K562 (cell line): ENCODE measurements around the gene KRT6C. TPM values are rescaled to one million over a fixed set of nuclear protein-coding genes. Genes with fewer than 3 reads are reported as not detected.
"Not testable (repeated sequence)": the region's sequence is repeated elsewhere in the genome, so short reads cannot be mapped to it uniquely, and the experiment has no call there.

Source experiments
- ATAC-seq: fragments of 200-7000 bp; cut with Tn5 transposase; 3 replicates; pipeline ENCODE4 v1.9.1; 2020; ENCODE audit warnings: moderate library complexity
- BruUV-seq: library from RNA; stranded (reverse); fragments of 400-500 nt; replicated peaks from 2 replicates; lab custom pipeline; 2021; lab: Mats Ljungman, UMichigan
- CTCF ChIA-PET: fragments of 300-600 bp; formaldehyde crosslinking; extraction: SDS; loops from one replicate; lab custom pipeline; 2021; ENCODE audit warnings: low intra/inter-chr PET ratio; lab: Yijun Ruan, JAX
- POLR2A ChIA-PET: fragments of 300-600, 350-650 bp; sonication (Branson Sonifier 250); formaldehyde crosslinking; extraction: SDS; loops from one replicate; lab custom pipeline; 2021; ENCODE audit warnings: antibody characterized with exemption, inconsistent platforms; lab: Yijun Ruan, JAX
- DNase-seq, 4 experiments: peaks; one replicate each; pipeline versions ENCODE4 v3.0.0 to v3.0.0-alpha.2; 2011 to 2018; ENCODE audit warnings: low spot score in 3 of 4, mixed read lengths in 3 of 4; ENCODE audit errors: extremely low read depth in 1 of 4
- FAIRE-seq: peaks from 2 replicates; lab custom pipeline; 2011; peaks lifted over from hg19 to GRCh38; lab: Jason Lieb, UNC
- H2AFZ ChIP-seq: 2 replicates; pipeline ENCODE4 v1.6.0; 2011; ENCODE audit warnings: low read depth, low read length, control low read depth, inconsistent platforms
- H3K27ac ChIP-seq: fragments of 200-600 bp; 3 replicates; pipeline ENCODE4 v1.8.0; 2011; ENCODE audit warnings: low read depth, mild to moderate bottlenecking, control low read depth, inconsistent platforms, low read length, moderate library complexity, mixed read lengths; ENCODE audit errors: extremely low read depth
- H3K27me3 ChIP-seq, 2 experiments: fragments of 300-600 bp in 1 of 2; 2 replicates in 1 of 2; 3 replicates in 1 of 2; pipeline versions ENCODE4 v1.6.0 to v1.8.0; 2011; ENCODE audit warnings: inconsistent platforms in 2 of 2, low read length in 2 of 2, mild to moderate bottlenecking in 1 of 2, mixed read lengths in 1 of 2, moderate library complexity in 1 of 2; ENCODE audit not compliant: control insufficient read depth in 2 of 2, insufficient read depth in 2 of 2
- H3K36me3 ChIP-seq: fragments of 300-600 bp; 3 replicates; pipeline ENCODE4 v1.8.0; 2011; ENCODE audit warnings: mild to moderate bottlenecking, low read length, inconsistent platforms; ENCODE audit not compliant: control insufficient read depth, insufficient read depth
- H3K4me1 ChIP-seq, 2 experiments: fragments of 200-600 bp in 1 of 2; replicated peaks in 1 of 2; 2 replicates in 1 of 2; 3 replicates in 1 of 2; pipeline versions ENCODE4 v1.5.1 to v1.8.0; 2011; ENCODE audit warnings: inconsistent platforms in 2 of 2, low read length in 2 of 2, mild to moderate bottlenecking in 1 of 2, mixed read lengths in 1 of 2, moderate library complexity in 1 of 2; ENCODE audit not compliant: control insufficient read depth in 2 of 2, insufficient read depth in 2 of 2
- H3K4me2 ChIP-seq: 2 replicates; pipeline ENCODE4 v1.6.1; 2011; ENCODE audit warnings: low read length, control low read depth, inconsistent platforms, mixed read lengths; ENCODE audit not compliant: insufficient read depth
- H3K4me3 ChIP-seq: fragments of 200-600 bp; sonication (generic), shearing (Covaris generic); 2 replicates; pipeline ENCODE4 v1.5.1; 2016; ENCODE audit warnings: control low read depth, inconsistent platforms
- H3K79me2 ChIP-seq: fragments of 200-600 bp; 3 replicates; pipeline ENCODE4 v1.8.0; 2011; ENCODE audit warnings: low read length, inconsistent platforms; ENCODE audit not compliant: control insufficient read depth, insufficient read depth
- H3K9ac ChIP-seq, 2 experiments: 2 replicates each; pipeline versions ENCODE4 v1.6.0 to v1.6.1; 2011; ENCODE audit warnings: low read depth in 2 of 2, low read length in 2 of 2, control low read depth in 1 of 2, inconsistent platforms in 1 of 2, mild to moderate bottlenecking in 1 of 2, mixed read lengths in 1 of 2; ENCODE audit not compliant: insufficient read depth in 1 of 2
- H3K9me1 ChIP-seq: one replicate; pipeline ENCODE4 v1.6.0; 2011; ENCODE audit warnings: inconsistent platforms, mild to moderate bottlenecking, low read length, moderate library complexity; ENCODE audit not compliant: control insufficient read depth, insufficient read depth
- H3K9me3 ChIP-seq: replicated peaks from 2 replicates; pipeline ENCODE4 v1.5.1; 2011; ENCODE audit warnings: low read depth, low read length, inconsistent platforms; ENCODE audit not compliant: control insufficient read depth, insufficient read depth
- H4K20me1 ChIP-seq: replicated peaks from 2 replicates; pipeline ENCODE4 v1.6.1; 2011; ENCODE audit warnings: low read length, inconsistent platforms, mixed read lengths; ENCODE audit not compliant: control insufficient read depth, insufficient read depth
- ILF3 ChIP-seq: fragments of 450-650 bp; IDR thresholded peaks from 2 replicates; pipeline ENCODE4 v1.6.1; 2018; ENCODE audit warnings: antibody characterized with exemption, mild to moderate bottlenecking, moderate library complexity, borderline replicate concordance
- NCOA4 ChIP-seq: fragments of 450-650 bp; IDR thresholded peaks from 2 replicates; pipeline ENCODE4 v1.6.1; 2018; ENCODE audit warnings: mild to moderate bottlenecking; ENCODE audit not compliant: partially characterized antibody
- SETDB1 ChIP-seq: IDR thresholded peaks from one replicate; pipeline ENCODE4 v1.6.1; 2012; ENCODE audit warnings: low read length, control low read depth, inconsistent platforms
- SMAD3 ChIP-seq: fragments of 450-650 bp; formaldehyde crosslinking; conservative IDR thresholded peaks from 2 replicates; pipeline ENCODE4 v1.4.0; 2020; ENCODE audit warnings: mild to moderate bottlenecking
- WGBS: fragments of 100-300 bp; shearing (Covaris generic); methylation state at CpG from one replicate; pipeline ENCODE4 v1.1.6; 2016; ENCODE audit warnings: low coverage, mixed read lengths; ENCODE audit not compliant: insufficient coverage; ENCODE audit errors: missing lambda C conversion rate; 5-methylcytosine and 5-hydroxymethylcytosine counted together
- in situ Hi-C: fragments of 300-500 bp; cut with MboI; formaldehyde crosslinking; loops from 4 replicates; pipeline ENCODE4 v1.15.0; 2018; ENCODE audit warnings: inconsistent platforms, mixed read lengths
- intact Hi-C: fragments of 100-400 bp; cut with micrococcal nuclease; formaldehyde crosslinking; loops from 2 replicates; pipeline ENCODE4 v1.14.2; 2022
- polyA plus RNA-seq, 8 experiments: library from polyadenylated mRNA; depleted of rRNA in 4 of 8; stranded (reverse) in 5 of 8; unstranded in 3 of 8; fragments of >200 nt; fragmentation: Nextera tagmentation in 2 of 8; fragmentation: Illumina TruSeq in 1 of 8; extraction: Ambion mirVana in 2 of 8; extraction: Trizol in 1 of 8; gene quantifications; 2 replicates each; pipeline versions ENCODE4 v1.2.1 to v1.2.3, GENCODE V29; 2011 to 2014; ENCODE audit warnings: inconsistent platforms in 1 of 8, missing spikeins in 1 of 8
- total RNA-seq, 7 experiments: library from RNA; depleted of rRNA in 6 of 7; stranded (reverse); fragments of >200 nt in 6 of 7; fragmentation: Illumina TruSeq in 2 of 7; extraction: Trizol in 2 of 7; gene quantifications; 2 replicates each; pipeline versions ENCODE4 v1.2.1 to v1.2.3, GENCODE V29; 2011 to 2021; ENCODE audit warnings: low replicate concordance in 1 of 7
- TF ChIP-seq, protein P1 (sequence below): IDR thresholded peaks from 3 replicates; pipeline ENCODE4 v1.6.1; 2011; ENCODE audit warnings: borderline replicate concordance, mild to moderate bottlenecking; ENCODE audit not compliant: insufficient read length, insufficient read depth
- TF ChIP-seq, protein P2 (sequence below): sonication (generic); formaldehyde crosslinking; IDR thresholded peaks from 2 replicates; pipeline ENCODE4 v1.8.0; 2022; ENCODE audit warnings: mild to moderate bottlenecking, missing genetic modification reagents

Gene KRT6C
- total and polyA plus RNA-seq, 9 of the 15 experiments (the other 6 are each of a cell fraction or from before 2014, with no cell fraction given): not detected

DNA sequence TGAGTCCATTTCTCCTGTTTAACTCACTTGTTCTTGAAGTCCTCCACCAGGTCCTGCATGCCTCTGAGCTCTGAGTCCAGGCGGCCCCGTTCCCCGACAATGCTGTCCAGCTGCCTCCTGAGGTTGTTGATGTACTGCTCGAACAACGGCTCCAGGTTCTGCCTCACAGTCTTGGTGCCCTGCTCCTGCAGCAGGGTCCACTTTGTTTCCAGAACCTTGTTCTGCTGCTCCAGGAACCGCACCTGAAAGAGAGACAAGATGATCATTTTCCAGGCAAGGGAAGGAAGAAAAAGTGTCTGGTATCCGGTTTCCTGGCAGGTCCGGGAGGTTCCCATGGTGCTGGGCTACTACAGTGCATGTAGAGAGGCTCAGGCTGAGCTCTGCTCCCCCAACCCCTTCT is 17.9 kb upstream of the KRT6C start:
- H3K79me2 ChIP-seq, ATAC-seq, H3K27ac ChIP-seq, H3K4me2 ChIP-seq, H3K4me1 ChIP-seq, H4K20me1 ChIP-seq, DNase-seq, intact Hi-C loops, CTCF ChIA-PET, H3K9ac ChIP-seq, H3K9me3 ChIP-seq, in situ Hi-C loops, H2AFZ ChIP-seq, H3K36me3 ChIP-seq, BruUV-seq, H3K4me3 ChIP-seq, FAIRE-seq, POLR2A ChIA-PET, H3K9me1 ChIP-seq: not testable (repeated sequence)
- WGBS: 2% methylated on average over 8 of the region's 8 CpGs
- H3K27me3 ChIP-seq: peaks cover 12 to 34% of the 10 kb centered on the region in 2 experiments

DNA sequence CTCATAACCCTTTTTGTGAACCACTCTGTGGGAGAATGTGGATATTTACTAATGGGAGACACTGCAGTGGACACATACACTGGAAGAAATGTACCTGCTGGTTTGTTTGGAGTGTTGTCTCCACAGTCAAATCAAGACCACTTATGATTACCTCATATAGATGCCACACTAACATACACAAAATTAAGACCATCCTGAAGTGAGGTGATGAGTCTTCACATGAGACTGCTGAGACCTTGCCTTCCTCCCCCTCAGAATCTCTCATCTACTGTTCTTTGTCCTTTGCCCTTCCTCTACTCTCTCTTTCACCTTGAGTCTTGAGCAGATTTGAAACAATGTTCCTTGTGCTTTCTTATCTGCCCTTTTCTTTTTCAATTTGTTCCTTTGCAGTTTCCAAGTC is 15.1 kb upstream of the KRT6C start:
- H3K9ac ChIP-seq: no peak overlapping the region
- peaks cover 8 to 33% of the 10 kb centered on the region in 2 experiments for H3K27me3 ChIP-seq
- DNase-seq: no peak
- ATAC-seq: no peak
- no peaks in the 10 kb centered on the region for H4K20me1 ChIP-seq
- TF ChIP-seq, protein P1, sequence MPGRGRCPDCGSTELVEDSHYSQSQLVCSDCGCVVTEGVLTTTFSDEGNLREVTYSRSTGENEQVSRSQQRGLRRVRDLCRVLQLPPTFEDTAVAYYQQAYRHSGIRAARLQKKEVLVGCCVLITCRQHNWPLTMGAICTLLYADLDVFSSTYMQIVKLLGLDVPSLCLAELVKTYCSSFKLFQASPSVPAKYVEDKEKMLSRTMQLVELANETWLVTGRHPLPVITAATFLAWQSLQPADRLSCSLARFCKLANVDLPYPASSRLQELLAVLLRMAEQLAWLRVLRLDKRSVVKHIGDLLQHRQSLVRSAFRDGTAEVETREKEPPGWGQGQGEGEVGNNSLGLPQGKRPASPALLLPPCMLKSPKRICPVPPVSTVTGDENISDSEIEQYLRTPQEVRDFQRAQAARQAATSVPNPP: no peak
- TF ChIP-seq SMAD3 (CRISPR knock-in tag): no peak
- TF ChIP-seq ILF3: no peak
- TF ChIP-seq SETDB1: no peak
- TF ChIP-seq, protein P2, sequence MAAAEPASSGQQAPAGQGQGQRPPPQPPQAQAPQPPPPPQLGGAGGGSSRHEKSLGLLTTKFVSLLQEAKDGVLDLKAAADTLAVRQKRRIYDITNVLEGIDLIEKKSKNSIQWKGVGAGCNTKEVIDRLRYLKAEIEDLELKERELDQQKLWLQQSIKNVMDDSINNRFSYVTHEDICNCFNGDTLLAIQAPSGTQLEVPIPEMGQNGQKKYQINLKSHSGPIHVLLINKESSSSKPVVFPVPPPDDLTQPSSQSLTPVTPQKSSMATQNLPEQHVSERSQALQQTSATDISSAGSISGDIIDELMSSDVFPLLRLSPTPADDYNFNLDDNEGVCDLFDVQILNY (CRISPR knock-in tag): no peak
- no peak for TF ChIP-seq NCOA4
- TF ChIP-seq, all 486 proteins: peak for 0
- H3K79me2 ChIP-seq: no peaks in the 10 kb centered on the region
- no peak for FAIRE-seq
- no peak overlapping the region for H3K4me3 ChIP-seq
- no peak overlapping the region for H3K27ac ChIP-seq
- H3K9me3 ChIP-seq: no peaks in the 10 kb centered on the region
- H3K36me3 ChIP-seq: no peaks in the 10 kb centered on the region
- in situ Hi-C loops: no loop called here
- no peak overlapping the region for H3K4me2 ChIP-seq
- POLR2A ChIA-PET: interaction anchor here (0.7 kb wide), 1 partner anchor 25 kb away, joined by 3 read pairs; no protein-coding TSS in a partner anchor
- CTCF ChIA-PET: no interaction called here
- no peak overlapping the region for H2AFZ ChIP-seq
- H3K4me1 ChIP-seq: no peaks in the 10 kb centered on the region
- intact Hi-C loops: no loop called here
- H3K9me1 ChIP-seq: no peaks in the 10 kb centered on the region
- BruUV-seq: no TSS peak

DNA sequence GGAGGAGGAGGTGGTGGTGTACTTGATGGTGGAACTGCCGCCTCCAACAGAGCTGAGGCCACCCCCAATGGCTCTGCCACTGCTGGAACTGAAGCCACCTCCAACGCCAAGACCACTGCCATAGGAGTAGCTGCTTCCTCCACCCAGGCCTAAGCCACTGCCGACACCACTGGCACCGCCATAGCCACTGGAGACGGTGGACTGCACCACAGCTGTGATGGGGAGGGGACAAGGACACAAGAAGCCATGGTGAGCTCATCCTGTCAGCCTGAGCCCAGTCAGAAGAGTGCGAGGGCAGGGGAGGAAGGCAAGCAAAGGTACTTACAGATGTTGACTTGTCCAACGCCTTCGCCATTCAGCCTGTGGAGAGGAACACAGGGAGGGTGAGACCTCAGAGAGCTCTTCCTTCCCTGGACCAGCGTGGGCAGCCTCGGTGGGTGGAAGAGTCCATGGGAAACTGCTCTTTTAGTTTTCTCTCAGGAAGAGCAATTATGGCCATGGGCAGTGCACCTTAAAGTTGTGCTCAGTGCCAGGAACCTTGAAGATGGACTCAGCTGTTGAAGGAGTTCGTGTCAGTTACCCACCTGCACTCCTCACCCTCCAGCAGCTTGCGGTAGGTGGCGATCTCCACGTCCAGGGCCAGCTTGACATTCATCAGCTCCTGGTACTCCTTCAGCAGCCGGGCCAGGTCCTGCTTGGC is 14.3 kb upstream of the KRT6C start:
- FAIRE-seq, H3K9ac ChIP-seq, H3K36me3 ChIP-seq, in situ Hi-C loops, H2AFZ ChIP-seq, BruUV-seq, ATAC-seq, H4K20me1 ChIP-seq, H3K9me3 ChIP-seq, H3K79me2 ChIP-seq, H3K4me1 ChIP-seq, H3K4me3 ChIP-seq, intact Hi-C loops, CTCF ChIA-PET, H3K4me2 ChIP-seq, H3K9me1 ChIP-seq, H3K27ac ChIP-seq, DNase-seq: not testable (repeated sequence)
- H3K27me3 ChIP-seq: peaks cover 5 to 25% of the 10 kb centered on the region in 2 experiments
- POLR2A ChIA-PET: interaction anchor here (0.8 kb wide), 1 partner anchor 13 kb away, joined by 4 read pairs; no protein-coding TSS in a partner anchor
- WGBS: 0% methylated on average over 7 of the region's 15 CpGs
